Stimulated activated CD8-positive, alpha-beta memory T cell treated with anti-CD3 and anti-CD28 coated beads, Interleukin-7, amount 100 ng/mL, for 1 hour (primary cell): ENCODE results near the gene LBR.

Experiments used
- DNase-seq, 2 donors: peaks; one replicate each; pipeline ENCODE4 v3.0.0-alpha.2; 2020; ENCODE audit warnings: low read depth in 2 of 2

The LBR gene

DNA sequence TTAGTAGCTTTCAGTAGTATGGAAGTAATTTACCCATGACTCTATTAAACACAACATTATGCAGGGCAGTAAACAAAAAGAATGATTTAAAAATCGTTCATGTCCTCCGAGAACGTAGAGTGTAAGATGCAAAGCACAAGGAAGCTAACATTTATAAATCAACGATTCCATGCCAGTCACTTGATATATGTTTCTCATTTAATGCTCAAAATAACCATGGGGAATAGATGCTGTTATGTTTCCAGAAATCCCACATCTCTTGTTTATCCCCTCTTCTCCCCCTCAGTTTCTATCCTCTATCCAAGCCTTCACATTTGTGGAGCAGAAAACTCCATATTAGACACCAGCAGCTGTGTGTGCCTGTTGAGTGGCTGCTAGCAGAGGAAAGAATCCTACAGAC is 52.8 kb downstream of the LBR start:
- DNase-seq, result no peak

- DNase-seq, result no peak
Measured at GRCh38 chr1:225373155-225373554, 54.7 kb downstream of the LBR start.

DNA sequence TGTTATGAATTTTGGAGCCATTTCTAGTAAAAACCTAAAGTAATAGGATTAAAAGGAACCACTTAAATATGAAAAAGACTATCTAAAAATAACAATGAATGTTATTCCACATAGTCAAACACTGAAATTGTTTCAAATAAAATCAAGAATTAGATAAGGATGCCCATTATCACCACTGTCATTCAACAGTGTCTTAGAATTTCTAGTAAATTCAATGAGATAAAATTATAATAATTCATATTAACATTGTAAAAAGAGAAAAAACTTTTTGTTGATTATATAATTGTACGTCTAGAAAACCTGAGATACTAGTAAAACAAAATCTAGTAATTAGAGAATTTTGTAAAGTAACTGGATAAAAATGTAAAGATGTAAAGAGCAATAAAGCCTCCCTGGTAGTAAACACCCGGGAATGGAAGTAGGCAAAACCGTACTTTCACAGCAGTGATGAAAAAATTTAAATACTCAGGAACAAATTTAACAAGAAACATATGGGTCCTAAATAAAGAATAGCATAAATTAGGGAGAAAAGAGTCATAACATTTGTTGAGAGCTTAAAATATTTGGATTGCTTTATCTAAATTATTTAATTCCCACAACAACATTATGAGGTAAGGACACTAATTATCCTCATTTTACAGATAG is 56.4 kb downstream of the LBR start:
- DNase-seq, result no peak

- no peak for DNase-seq
Measured at GRCh38 chr1:225368036-225368552, 59.7 kb downstream of the LBR start.

DNA sequence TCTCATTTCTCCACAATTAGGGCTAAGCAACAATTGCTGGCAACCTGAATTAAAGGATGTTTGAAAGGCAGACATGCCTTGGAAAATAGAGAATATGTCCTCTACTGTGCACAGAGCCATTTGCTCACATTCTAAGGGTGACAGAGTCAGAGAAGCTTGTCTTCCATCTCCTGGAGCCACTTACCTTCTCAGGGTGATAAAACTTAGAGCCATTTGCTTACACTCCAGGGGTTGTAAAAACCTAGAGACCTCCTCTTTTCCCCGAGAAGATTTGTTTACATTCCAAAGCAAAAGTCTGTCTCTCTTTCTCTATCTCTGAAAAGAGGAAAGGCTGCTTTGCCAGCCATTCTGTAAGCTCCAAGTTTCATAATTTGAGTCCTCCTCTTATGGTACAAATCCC is 61.3 kb downstream of the LBR start:
- no peak for DNase-seq

GRCh38 chr1:225366018-225366417 is 61.8 kb downstream of the LBR start:
- DNase-seq, result no peak

DNA sequence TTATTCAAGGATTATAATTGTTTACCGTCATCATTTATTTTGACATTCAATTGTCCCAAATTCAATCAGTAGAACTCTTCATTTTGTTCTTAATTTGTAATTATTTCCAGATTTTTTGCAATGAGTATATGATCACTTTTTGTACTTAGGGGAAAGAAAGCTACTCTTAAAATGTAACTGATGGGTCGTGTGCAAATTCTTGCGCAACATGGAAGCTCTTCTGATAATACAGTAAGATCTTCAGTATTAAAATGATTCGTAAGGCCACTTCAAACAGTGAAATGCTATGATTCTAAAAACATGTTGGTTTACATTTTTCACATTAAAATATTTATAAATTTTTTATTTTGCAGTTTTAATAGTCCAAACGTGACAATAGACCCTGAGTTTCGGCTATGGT is 63.4 kb downstream of the LBR start:
- no peak for DNase-seq

DNA sequence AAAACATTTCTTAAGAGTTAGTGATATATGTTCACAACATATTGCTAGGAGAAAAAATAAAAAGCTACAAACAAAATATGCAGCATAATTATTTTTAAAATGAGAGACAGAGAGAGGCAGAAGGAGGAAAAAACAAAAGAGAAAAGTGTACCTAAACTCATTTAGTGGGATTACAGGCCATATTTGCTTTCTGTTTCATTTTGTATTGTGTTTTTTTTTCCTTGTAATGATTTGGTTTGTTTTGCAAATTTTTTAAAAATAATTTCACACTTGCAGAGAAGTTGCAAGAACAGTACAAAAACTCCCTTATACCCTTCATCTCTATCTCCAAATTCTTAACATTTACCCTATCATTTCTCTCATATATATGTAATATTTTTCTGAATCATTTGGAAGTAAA is 65.0 kb downstream of the LBR start:
- DNase-seq, result no peak

GRCh38 chr1:225361176-225361575 is 66.7 kb downstream of the LBR start:
- no peak for DNase-seq

GRCh38 chr1:225360119-225360518 is 67.7 kb downstream of the LBR start:
- DNase-seq, result no peak

DNA sequence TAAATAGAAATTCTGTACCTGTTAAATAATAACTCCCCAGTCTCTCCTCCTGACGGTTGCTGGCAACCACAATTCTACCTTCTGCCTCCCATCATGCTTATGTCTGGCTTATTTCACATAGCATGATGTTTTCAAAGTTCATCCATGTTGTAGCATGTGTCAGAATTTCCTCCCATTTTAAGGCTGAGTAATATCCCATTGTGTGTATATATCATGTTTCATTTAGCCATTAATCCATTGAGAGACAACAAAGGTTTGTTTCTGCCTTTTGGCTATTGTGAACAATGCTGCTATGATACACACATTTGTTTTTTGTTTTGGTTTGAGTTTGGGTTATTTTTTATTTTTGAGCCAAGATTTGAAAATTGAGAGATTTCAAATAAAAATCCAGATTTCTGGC is 72.0 kb downstream of the LBR start:
- no peak for DNase-seq

DNA sequence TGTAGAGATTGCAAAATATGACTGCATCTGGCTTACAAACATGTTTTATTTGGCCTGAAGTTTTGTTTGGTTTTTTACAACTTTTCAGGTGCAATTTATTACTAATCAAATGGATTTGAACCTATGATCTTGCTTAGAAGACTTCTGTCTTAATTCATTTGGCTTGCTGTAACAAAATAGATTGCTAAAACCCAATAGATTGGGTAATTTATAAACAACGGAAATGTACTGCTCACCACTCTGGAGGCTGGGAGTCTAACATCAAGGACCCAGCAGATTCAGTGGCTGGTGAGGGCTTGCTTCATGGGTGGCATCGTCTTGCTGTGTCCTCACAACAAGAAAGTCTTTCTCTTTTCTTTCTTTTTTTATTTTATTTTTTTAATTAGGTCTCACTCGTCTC is 72.9 kb downstream of the LBR start:
- DNase-seq, result no peak
